ENCODE results near the gene ACMSD. TPM values are rescaled to one million over a fixed set of nuclear protein-coding genes. Genes with fewer than 3 reads are reported as not detected.

Gene ACMSD
- total and polyA plus RNA-seq, 2 experiments from 2014 or later: 0.46 TPM; not detected in 1

DNA sequence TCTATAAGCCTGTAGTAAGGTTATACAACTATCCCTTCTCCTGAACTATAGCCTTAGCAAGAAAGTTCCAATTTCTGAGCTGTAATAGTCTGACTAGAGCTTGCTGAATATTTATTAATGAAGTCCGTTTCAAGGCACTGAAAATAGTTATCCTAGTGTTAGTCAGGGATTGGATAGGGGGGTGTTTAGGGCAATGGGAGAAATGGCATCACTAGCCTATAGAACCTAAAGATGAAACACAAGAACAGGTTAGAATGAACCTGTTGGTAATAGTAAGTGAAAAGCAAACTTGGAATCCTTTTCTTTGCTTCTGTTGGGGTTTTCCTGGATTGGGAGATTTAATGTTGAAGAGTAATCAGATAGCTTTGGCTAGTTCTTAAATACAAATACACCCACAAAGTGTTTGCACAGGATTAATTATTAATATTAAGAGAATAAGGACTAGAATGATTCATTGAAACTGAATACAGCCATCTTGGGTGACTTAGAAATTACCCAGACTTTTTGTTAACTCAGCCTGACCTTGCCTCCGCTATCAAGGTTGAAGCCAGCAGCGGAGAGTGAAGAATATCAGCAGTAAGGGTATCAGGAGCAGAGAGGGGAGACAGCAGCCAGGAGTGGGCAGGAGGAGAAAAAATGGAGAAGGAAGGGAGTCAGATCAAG lies 94.6 kb downstream of the ACMSD start:
- TF ChIP-seq, protein P1, sequence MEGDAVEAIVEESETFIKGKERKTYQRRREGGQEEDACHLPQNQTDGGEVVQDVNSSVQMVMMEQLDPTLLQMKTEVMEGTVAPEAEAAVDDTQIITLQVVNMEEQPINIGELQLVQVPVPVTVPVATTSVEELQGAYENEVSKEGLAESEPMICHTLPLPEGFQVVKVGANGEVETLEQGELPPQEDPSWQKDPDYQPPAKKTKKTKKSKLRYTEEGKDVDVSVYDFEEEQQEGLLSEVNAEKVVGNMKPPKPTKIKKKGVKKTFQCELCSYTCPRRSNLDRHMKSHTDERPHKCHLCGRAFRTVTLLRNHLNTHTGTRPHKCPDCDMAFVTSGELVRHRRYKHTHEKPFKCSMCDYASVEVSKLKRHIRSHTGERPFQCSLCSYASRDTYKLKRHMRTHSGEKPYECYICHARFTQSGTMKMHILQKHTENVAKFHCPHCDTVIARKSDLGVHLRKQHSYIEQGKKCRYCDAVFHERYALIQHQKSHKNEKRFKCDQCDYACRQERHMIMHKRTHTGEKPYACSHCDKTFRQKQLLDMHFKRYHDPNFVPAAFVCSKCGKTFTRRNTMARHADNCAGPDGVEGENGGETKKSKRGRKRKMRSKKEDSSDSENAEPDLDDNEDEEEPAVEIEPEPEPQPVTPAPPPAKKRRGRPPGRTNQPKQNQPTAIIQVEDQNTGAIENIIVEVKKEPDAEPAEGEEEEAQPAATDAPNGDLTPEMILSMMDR (IDR thresholded peaks at IDR 0.05; ENCODE audit: low read depth, low read length): no peak
- Histone ChIP-seq H3K36me3 (peaks cover 9% of the 10 kb centered on the region), H3K9me3 (ENCODE audit: low read depth) (no peaks in the 10 kb centered on the region)

DNA sequence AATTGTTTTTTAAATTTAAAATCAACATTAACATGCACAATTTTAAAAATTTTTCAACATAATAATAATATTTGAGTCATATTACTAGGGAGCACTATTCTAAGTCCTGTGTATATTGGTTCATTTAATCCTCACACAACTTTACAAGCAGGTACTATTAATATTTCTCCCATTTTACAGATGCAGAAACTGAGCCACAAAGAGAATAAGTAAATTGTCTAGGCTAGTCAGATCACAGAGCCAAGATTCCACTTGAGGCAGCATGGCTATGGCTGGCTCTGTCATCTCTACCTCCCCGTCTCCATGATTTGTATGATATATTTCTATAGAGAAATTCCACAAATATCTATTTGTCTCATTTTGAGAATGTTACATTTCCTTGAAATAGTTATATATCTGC lies 95.3 kb downstream of the ACMSD start:
- peaks cover 11% of the 10 kb centered on the region for H3K4me1 ChIP-seq (ENCODE audit: low read depth)
- H3K27ac ChIP-seq: no peak overlapping the region
- no peaks in the 10 kb centered on the region for H3K9me3 ChIP-seq (ENCODE audit: low read depth)
- H3K27me3 ChIP-seq: no peaks in the 10 kb centered on the region
- DNase-seq (ENCODE audit: low read depth in 1 of 2, low spot score in 1 of 2): no peak
- no peak overlapping the region for H3K4me3 ChIP-seq
- H3K36me3 ChIP-seq: peaks cover 15% of the 10 kb centered on the region
- TF ChIP-seq, protein P1 (IDR thresholded peaks at IDR 0.05; ENCODE audit: low read depth, low read length): no peak

More for the DNA sequence above, 94.6 kb downstream of the ACMSD start:
- peaks cover 11% of the 10 kb centered on the region for H3K4me1 ChIP-seq (ENCODE audit: low read depth)
- no peak overlapping the region for H3K4me3 ChIP-seq
- no peak for DNase-seq (ENCODE audit: low read depth in 1 of 2, low spot score in 1 of 2)
- H3K27ac ChIP-seq: peak overlapping the region; percentile 49
- H3K27me3 ChIP-seq: no peaks in the 10 kb centered on the region

DNA sequence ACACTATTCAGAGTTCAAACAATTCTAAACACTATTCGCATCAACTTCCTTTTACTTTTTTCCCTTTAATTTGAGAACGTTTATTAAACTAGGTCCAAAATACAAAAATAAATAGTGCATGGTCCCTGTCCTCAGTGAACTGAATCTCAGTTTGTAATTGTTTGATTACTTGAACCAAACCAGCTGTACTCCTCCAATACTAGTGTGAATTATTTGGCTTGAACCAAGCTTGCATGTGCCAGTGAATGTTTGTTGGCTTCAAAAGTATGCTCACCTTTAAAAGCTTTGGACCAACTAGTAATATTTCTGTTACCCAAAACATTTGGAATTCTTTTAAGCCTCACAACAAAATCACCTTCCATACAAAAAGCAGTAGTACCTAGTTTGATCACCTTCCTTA lies 95.7 kb downstream of the ACMSD start:
- Histone ChIP-seq H3K4me3 (no peak overlapping the region), H3K36me3 (peaks cover 18% of the 10 kb centered on the region), H3K27me3 (no peaks in the 10 kb centered on the region), H3K27ac (peak overlapping the region; percentile 42), H3K9me3 (ENCODE audit: low read depth) (no peaks in the 10 kb centered on the region), H3K4me1 (ENCODE audit: low read depth) (peaks cover 11% of the 10 kb centered on the region)
- no peak for DNase-seq (ENCODE audit: low read depth in 1 of 2, low spot score in 1 of 2)
- TF ChIP-seq, protein P1 (IDR thresholded peaks at IDR 0.05; ENCODE audit: low read depth, low read length): no peak

DNA sequence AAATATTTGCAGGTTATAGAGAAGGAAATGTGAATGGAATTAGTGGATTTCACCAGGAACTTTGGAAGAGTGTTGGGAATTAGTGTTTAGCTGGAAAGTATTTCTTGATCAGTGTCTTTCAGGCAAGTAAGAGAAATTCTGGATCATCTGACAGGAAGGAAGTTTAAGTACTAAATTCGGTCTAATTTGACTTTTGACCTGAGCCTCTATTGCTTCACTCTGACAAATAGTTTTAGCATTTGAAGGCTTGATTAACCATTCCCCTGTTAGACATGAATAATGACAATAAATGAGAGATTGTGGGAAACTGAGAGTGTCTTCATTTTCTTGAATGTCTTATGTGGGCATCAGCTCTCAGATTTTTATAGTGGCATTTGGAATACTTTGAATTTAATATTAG lies 96.2 kb downstream of the ACMSD start:
- peak overlapping the region; percentile 42 for H3K27ac ChIP-seq
- TF ChIP-seq, protein P1 (IDR thresholded peaks at IDR 0.05; ENCODE audit: low read depth, low read length): no peak
- peak in 1 of 2 donors; percentile 11 for DNase-seq (ENCODE audit: low read depth in 1 of 2, low spot score in 1 of 2)
- no peaks in the 10 kb centered on the region for H3K9me3 ChIP-seq (ENCODE audit: low read depth)
- H3K4me1 ChIP-seq (ENCODE audit: low read depth): peaks cover 11% of the 10 kb centered on the region
- H3K4me3 ChIP-seq: no peak overlapping the region
- H3K36me3 ChIP-seq: peaks cover 21% of the 10 kb centered on the region
- H3K27me3 ChIP-seq: no peaks in the 10 kb centered on the region

DNA sequence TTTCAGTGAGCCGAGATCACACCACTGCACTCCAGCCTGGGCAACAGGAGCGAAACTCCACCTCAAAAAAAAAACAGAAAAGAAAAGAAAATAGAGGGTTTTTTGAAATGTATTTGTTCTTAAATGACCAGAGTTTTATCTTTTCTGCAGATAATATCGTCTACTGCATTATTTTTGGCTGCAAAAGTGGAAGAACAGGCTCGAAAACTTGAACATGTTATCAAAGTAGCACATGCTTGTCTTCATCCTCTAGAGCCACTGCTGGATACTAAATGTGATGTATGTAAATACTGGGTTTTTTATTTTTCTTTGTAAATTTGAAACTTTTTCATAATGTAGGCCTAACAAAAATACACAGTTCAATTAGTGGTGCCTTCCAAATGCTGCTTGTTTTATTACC lies 98.3 kb downstream of the ACMSD start:
- H3K36me3 ChIP-seq: peaks cover 36% of the 10 kb centered on the region
- H3K9me3 ChIP-seq (ENCODE audit: low read depth): no peaks in the 10 kb centered on the region
- no peak overlapping the region for H3K27ac ChIP-seq
- no peaks in the 10 kb centered on the region for H3K27me3 ChIP-seq
- DNase-seq (ENCODE audit: low read depth in 1 of 2, low spot score in 1 of 2): no peak
- H3K4me1 ChIP-seq (ENCODE audit: low read depth): peaks cover 11% of the 10 kb centered on the region
- H3K4me3 ChIP-seq: no peak overlapping the region
- TF ChIP-seq, protein P1 (IDR thresholded peaks at IDR 0.05; ENCODE audit: low read depth, low read length): no peak
